SK-N-SH (cell line): ENCODE data around the gene DCBLD1.

ENCODE experiments used
- CTCF ChIP-seq: fragments of 200-600 bp; sonication (generic); IDR thresholded peaks from 2 replicates; pipeline ENCODE4 v1.6.1; 2017; ENCODE audit warnings: antibody characterized with exemption, mild to moderate bottlenecking, moderate library complexity
- EP300 ChIP-seq, 2 experiments: IDR thresholded peaks; 2 replicates each; pipeline versions ENCODE4 v1.4.0 to v1.6.1; 2012; ENCODE audit warnings: borderline replicate concordance in 1 of 2, low read depth in 1 of 2, low read length in 1 of 2
- POLR2AphosphoS5 ChIP-seq: IDR thresholded peaks from 2 replicates; pipeline ENCODE4 v1.6.1; 2012; ENCODE audit warnings: low read depth, low read length
- RAD21 ChIP-seq: IDR thresholded peaks from 2 replicates; pipeline ENCODE4 v1.6.1; 2012; ENCODE audit warnings: mild to moderate bottlenecking, low read length
- RFX5 ChIP-seq: IDR thresholded peaks from 2 replicates; pipeline ENCODE4 v1.6.1; 2012; ENCODE audit warnings: mild to moderate bottlenecking, improper control_type of control experiment, low read length
- USF2 ChIP-seq: fragments of 150-350 bp; IDR thresholded peaks from 2 replicates; pipeline ENCODE4 v1.6.1; 2017; ENCODE audit warnings: antibody characterized with exemption, low read length, low read depth, borderline replicate concordance
- ZBTB33 ChIP-seq: IDR thresholded peaks from 2 replicates; pipeline ENCODE4 v1.4.0; 2012; ENCODE audit warnings: low read depth, borderline replicate concordance

GRCh38 chr6:117590447-117590846, 108.0 kb downstream of the DCBLD1 start:
- no peak for TF ChIP-seq CTCF
- TF ChIP-seq USF2: no peak
- no peak for TF ChIP-seq RFX5
- TF ChIP-seq POLR2AphosphoS5: no peak
- no peak for TF ChIP-seq EP300 (IDR thresholded peaks at IDR 0.05; ENCODE audit: borderline replicate concordance in 1 of 2, low read depth in 1 of 2, low read length in 1 of 2)
- TF ChIP-seq ZBTB33: no peak
- TF ChIP-seq RAD21: no peak
